ENCODE measurements around the gene MED12.

Gene MED12

GRCh38 chrX:71181910-71182799 lies 63.8 kb downstream of the MED12 start (continued):
- TF ChIP-seq KLF10 (tag by site-specific recombination; IDR thresholded peaks at IDR 0.05) (no peak), ZNF530 (tag by site-specific recombination; IDR thresholded peaks at IDR 0.05; ENCODE audit: low read depth) (no peak), ZNF37A (tag by site-specific recombination; IDR thresholded peaks at IDR 0.05) (no peak), ZNF768 (tag by site-specific recombination; IDR thresholded peaks at IDR 0.05) (no peak), ZNF354C (tag by site-specific recombination; IDR thresholded peaks at IDR 0.05; ENCODE audit: borderline replicate concordance, low read depth) (no peak), ZBTB7A (tag by site-specific recombination; IDR thresholded peaks at IDR 0.05; ENCODE audit: low read depth) (no peak), ZNF571 (tag by site-specific recombination; IDR thresholded peaks at IDR 0.05) (no peak), OSR2 (tag by site-specific recombination; IDR thresholded peaks at IDR 0.05) (no peak), ZNF2 (tag by site-specific recombination; IDR thresholded peaks at IDR 0.05) (no peak), HOXA7 (CRISPR knock-in tag; IDR thresholded peaks at IDR 0.05; ENCODE audit: borderline replicate concordance) (no peak), ZNF266 (tag by site-specific recombination; IDR thresholded peaks at IDR 0.05; ENCODE audit: low read depth) (no peak), ZNF121 (tag by site-specific recombination; IDR thresholded peaks at IDR 0.05) (no peak), YY1 (tag by site-specific recombination; IDR thresholded peaks at IDR 0.05) (no peak), ZEB2 (tag by site-specific recombination; IDR thresholded peaks at IDR 0.05) (0 out of 2 replicates have a peak, but pooled peaks have one; percentile 14), ZNF624 (tag by site-specific recombination; IDR thresholded peaks at IDR 0.05) (no peak), ZNF670 (tag by site-specific recombination; IDR thresholded peaks at IDR 0.05; ENCODE audit: low read depth) (no peak), ZNF501 (tag by site-specific recombination; IDR thresholded peaks at IDR 0.05) (no peak), ZNF391 (tag by site-specific recombination; IDR thresholded peaks at IDR 0.05; ENCODE audit: borderline replicate concordance, low read depth) (no peak), KLF16 (tag by site-specific recombination; IDR thresholded peaks at IDR 0.05) (peak; percentile 9), IKZF3 (tag by site-specific recombination; IDR thresholded peaks at IDR 0.05) (peak; percentile 96), ZNF341 (tag by site-specific recombination; IDR thresholded peaks at IDR 0.05; ENCODE audit: low read depth) (0 out of 2 replicates have a peak, but pooled peaks have one; percentile 12), ZNF707 (tag by site-specific recombination; IDR thresholded peaks at IDR 0.05) (no peak), ZNF610 (tag by site-specific recombination; IDR thresholded peaks at IDR 0.05; ENCODE audit: borderline replicate concordance) (no peak), ZNF623 (tag by site-specific recombination; IDR thresholded peaks at IDR 0.05) (no peak), ZNF433 (tag by site-specific recombination; IDR thresholded peaks at IDR 0.05; ENCODE audit: low read depth) (no peak), ZNF302 (tag by site-specific recombination; IDR thresholded peaks at IDR 0.05; ENCODE audit: low read depth) (no peak), ZNF394 (tag by site-specific recombination; IDR thresholded peaks at IDR 0.05; ENCODE audit: borderline replicate concordance) (no peak), ZNF138 (tag by site-specific recombination; IDR thresholded peaks at IDR 0.05; ENCODE audit: borderline replicate concordance) (no peak), MYNN (tag by site-specific recombination; IDR thresholded peaks at IDR 0.05; ENCODE audit: borderline replicate concordance) (no peak), SCRT1 (tag by site-specific recombination; IDR thresholded peaks at IDR 0.05; ENCODE audit: borderline replicate concordance) (no peak), WT1 (tag by site-specific recombination; IDR thresholded peaks at IDR 0.05) (0 out of 2 replicates have a peak, but pooled peaks have one; percentile 15), ZNF664 (tag by site-specific recombination; IDR thresholded peaks at IDR 0.05) (no peak)
- TF ChIP-seq, protein P1, sequence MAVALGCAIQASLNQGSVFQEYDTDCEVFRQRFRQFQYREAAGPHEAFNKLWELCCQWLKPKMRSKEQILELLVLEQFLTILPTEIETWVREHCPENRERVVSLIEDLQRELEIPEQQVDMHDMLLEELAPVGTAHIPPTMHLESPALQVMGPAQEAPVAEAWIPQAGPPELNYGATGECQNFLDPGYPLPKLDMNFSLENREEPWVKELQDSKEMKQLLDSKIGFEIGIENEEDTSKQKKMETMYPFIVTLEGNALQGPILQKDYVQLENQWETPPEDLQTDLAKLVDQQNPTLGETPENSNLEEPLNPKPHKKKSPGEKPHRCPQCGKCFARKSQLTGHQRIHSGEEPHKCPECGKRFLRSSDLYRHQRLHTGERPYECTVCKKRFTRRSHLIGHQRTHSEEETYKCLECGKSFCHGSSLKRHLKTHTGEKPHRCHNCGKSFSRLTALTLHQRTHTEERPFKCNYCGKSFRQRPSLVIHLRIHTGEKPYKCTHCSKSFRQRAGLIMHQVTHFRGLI (tag by site-specific recombination; IDR thresholded peaks at IDR 0.05) = no peak
- TF ChIP-seq, protein P2, sequence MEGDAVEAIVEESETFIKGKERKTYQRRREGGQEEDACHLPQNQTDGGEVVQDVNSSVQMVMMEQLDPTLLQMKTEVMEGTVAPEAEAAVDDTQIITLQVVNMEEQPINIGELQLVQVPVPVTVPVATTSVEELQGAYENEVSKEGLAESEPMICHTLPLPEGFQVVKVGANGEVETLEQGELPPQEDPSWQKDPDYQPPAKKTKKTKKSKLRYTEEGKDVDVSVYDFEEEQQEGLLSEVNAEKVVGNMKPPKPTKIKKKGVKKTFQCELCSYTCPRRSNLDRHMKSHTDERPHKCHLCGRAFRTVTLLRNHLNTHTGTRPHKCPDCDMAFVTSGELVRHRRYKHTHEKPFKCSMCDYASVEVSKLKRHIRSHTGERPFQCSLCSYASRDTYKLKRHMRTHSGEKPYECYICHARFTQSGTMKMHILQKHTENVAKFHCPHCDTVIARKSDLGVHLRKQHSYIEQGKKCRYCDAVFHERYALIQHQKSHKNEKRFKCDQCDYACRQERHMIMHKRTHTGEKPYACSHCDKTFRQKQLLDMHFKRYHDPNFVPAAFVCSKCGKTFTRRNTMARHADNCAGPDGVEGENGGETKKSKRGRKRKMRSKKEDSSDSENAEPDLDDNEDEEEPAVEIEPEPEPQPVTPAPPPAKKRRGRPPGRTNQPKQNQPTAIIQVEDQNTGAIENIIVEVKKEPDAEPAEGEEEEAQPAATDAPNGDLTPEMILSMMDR (tag by site-specific recombination; IDR thresholded peaks at IDR 0.05) = no peak
- TF ChIP-seq, protein P3, sequence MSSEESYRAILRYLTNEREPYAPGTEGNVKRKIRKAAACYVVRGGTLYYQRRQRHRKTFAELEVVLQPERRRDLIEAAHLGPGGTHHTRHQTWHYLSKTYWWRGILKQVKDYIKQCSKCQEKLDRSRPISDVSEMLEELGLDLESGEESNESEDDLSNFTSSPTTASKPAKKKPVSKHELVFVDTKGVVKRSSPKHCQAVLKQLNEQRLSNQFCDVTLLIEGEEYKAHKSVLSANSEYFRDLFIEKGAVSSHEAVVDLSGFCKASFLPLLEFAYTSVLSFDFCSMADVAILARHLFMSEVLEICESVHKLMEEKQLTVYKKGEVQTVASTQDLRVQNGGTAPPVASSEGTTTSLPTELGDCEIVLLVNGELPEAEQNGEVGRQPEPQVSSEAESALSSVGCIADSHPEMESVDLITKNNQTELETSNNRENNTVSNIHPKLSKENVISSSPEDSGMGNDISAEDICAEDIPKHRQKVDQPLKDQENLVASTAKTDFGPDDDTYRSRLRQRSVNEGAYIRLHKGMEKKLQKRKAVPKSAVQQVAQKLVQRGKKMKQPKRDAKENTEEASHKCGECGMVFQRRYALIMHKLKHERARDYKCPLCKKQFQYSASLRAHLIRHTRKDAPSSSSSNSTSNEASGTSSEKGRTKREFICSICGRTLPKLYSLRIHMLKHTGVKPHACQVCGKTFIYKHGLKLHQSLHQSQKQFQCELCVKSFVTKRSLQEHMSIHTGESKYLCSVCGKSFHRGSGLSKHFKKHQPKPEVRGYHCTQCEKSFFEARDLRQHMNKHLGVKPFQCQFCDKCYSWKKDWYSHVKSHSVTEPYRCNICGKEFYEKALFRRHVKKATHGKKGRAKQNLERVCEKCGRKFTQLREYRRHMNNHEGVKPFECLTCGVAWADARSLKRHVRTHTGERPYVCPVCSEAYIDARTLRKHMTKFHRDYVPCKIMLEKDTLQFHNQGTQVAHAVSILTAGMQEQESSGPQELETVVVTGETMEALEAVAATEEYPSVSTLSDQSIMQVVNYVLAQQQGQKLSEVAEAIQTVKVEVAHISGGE (tag by site-specific recombination; conservative IDR thresholded peaks at IDR 0.05; ENCODE audit: low read depth) = peak; percentile 34; the same call in 1 of the 2 replicates
